ENCODE data around the gene MCC.
"Not testable (repeated sequence)": the region's sequence is repeated elsewhere in the genome, so short reads cannot be mapped to it uniquely, and the experiment has no call there.

Gene MCC

DNA sequence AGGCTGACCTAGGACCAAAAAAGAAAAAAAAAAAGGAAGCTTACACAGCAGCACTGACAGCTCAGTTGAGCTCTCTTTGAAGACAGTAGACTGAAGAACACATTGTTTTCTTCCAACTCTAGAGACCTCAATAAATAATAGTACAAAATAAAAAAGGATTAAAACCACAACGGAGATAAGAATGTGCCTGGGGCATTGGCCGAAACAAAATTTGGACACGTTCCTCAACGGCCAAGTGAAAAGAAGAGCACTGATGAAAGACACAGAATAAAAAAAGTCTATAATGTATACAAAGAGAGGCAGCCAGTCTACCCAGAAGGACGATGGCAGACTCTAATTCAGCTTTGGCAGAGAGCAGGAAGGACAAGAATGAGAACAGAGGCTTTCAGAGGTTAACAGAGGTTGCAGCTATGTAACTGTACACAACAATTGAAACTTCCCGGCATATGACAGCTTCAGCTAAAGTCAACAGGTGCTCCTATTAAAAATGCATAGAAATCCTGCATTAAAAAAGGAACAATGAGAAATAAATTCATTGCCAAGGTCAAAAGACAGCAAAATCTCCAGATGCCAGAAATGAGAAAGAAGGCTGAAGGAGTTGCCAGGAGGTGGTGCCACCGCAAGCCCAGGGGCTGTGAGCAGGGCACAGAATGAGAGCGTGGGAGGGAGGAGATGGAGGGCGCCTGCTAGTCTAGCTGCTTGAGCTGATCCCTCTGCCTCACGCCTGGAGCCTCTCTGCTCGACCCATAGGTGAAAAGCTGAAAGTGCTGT, 397.7 kb downstream of the MCC start:
- DNase-seq (ENCODE audit: low read depth in 3 of 3, low spot score in 1 of 3) = no peak

DNA sequence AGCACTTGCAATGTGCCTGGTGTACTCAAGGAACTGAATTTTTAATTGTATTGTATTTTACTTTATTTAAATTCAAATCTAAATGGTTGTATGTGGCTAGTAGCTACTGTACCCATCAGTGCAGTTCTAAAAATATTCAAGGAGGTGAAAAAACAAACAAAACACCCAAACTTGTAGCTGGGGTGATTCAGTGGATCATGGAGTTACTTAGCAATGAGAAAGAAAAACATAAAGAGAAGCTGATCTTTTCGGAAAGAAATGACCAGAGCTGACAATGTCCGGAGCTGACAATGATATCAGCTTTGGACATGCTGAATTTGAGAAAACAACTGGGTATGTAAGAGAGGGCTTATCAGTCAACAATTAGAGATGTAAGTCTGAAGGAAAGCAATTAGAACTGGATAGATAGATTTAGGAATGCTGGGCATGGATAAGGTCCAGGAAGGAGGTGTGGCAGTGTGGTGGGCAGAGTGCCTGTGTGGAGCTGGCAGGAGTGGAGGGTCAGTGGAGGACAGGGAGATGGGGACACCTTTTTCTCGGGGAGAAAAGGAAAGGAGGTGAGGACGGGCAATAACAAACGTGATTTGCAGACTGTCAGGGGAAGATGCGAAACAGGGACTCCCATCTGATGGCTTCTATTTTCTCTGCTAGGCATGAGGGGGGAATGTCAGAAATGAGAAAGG, 398.5 kb downstream of the MCC start:
- DNase-seq (ENCODE audit: low read depth in 3 of 3, low spot score in 1 of 3) = no peak

- DNase-seq (ENCODE audit: low read depth in 3 of 3, low spot score in 1 of 3) = no peak
These were observed 400.2 kb downstream of the MCC start for GRCh38 chr5:113087976-113088514.

GRCh38 chr5:113085880-113086409, 402.3 kb downstream of the MCC start:
- DNase-seq (ENCODE audit: low read depth in 3 of 3, low spot score in 1 of 3) = no peak

DNA sequence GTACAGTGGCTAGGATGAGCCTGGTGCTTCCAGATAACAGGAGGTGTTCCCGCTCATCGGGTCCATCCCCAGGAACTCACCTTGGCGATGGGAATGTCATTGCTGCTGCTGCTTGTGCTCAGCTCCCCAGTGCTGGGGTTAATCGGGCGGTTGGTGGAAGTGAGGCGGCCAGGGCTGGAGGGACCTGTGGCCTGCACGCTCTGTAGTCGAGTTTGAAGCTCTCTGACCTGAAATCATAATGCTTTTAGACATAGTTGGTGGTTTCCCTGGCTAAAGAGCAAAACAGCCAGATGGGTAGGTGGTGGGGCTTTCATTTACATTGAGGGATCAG, 403.2 kb downstream of the MCC start:
- DNase-seq (ENCODE audit: low read depth in 3 of 3, low spot score in 1 of 3) = no peak

GRCh38 chr5:113084402-113085083, 403.7 kb downstream of the MCC start:
- DNase-seq (ENCODE audit: low read depth in 3 of 3, low spot score in 1 of 3) = no peak

DNA sequence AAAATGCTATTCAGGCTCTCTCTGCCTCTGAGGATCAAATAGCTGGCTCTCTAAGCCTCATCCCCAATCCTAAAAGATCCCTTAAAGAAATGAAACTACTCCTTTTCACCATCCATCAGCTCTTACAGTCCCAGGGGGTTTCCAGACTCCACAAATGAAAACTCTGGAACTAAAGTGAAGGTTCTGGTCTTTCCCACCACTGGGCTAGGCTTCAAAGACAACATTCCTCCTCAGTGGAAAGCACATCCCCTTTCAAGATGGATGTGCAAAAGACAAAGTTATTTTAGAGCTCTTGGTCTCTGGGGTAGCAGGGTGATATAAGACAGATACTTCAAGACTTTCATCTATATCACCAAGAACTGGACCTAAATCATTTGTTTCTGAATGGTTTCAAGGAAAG, 404.8 kb downstream of the MCC start:
- no peak for DNase-seq (ENCODE audit: low read depth in 3 of 3, low spot score in 1 of 3)

- DNase-seq (ENCODE audit: low read depth in 3 of 3, low spot score in 1 of 3) = no peak
These were observed 405.7 kb downstream of the MCC start for GRCh38 chr5:113082547-113082905.

DNA sequence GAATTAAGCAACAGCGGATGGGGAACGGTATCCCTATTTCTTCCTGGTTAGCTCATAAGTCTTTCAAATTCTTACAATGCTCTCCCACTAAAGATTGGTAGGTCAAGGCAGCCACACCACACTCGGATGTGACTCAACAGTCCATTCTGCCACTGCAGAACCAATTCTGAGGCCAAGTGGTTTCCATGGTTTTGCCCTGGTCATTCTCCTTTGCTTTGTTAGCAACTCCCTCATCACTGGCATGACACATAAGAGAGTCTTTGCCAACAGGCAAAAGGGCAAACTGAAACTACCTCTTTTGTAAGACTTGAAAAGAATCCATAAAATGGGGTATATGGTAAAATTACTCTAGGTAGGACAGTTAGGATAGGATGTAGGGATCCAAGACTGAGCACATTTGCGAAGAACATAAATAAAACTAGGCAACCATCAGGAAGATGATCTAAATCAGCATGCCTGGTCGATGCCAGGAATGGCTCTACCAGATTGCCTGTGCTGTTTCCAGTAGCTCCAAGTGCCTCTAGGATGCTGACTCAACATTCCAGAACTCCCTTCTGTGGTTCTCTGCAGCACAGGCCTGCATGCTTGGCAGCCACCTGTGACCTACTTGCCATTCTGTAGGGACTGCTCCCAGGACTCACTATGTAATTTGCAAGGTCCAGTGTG, 406.2 kb downstream of the MCC start:
- no peak for DNase-seq (ENCODE audit: low read depth in 3 of 3, low spot score in 1 of 3)

GRCh38 chr5:113081091-113081839, 407.0 kb downstream of the MCC start:
- no peak for DNase-seq (ENCODE audit: low read depth in 3 of 3, low spot score in 1 of 3)

GRCh38 chr5:113076649-113077048, 411.6 kb downstream of the MCC start:
- not testable (repeated sequence) for DNase-seq (ENCODE audit: low read depth in 3 of 3, low spot score in 1 of 3)

- DNase-seq (ENCODE audit: low read depth in 3 of 3, low spot score in 1 of 3) = no peak
These were observed 413.2 kb downstream of the MCC start for GRCh38 chr5:113075019-113075418.

GRCh38 chr5:113073629-113074034, 414.6 kb downstream of the MCC start:
- peak in 1 of 3 donors; percentile 11 for DNase-seq (ENCODE audit: low read depth in 3 of 3, low spot score in 1 of 3)

- no peak for DNase-seq (ENCODE audit: low read depth in 3 of 3, low spot score in 1 of 3)
These were observed 416.9 kb downstream of the MCC start for GRCh38 chr5:113071401-113071800.

GRCh38 chr5:113070901-113071300, 417.4 kb downstream of the MCC start:
- no peak for DNase-seq (ENCODE audit: low read depth in 3 of 3, low spot score in 1 of 3)

GRCh38 chr5:113068559-113068958, 419.7 kb downstream of the MCC start:
- no peak for DNase-seq (ENCODE audit: low read depth in 3 of 3, low spot score in 1 of 3)

GRCh38 chr5:113067635-113068344, 420.5 kb downstream of the MCC start:
- no peak for DNase-seq (ENCODE audit: low read depth in 3 of 3, low spot score in 1 of 3)

GRCh38 chr5:113065626-113066025, 422.6 kb downstream of the MCC start:
- no peak for DNase-seq (ENCODE audit: low read depth in 3 of 3, low spot score in 1 of 3)

DNA sequence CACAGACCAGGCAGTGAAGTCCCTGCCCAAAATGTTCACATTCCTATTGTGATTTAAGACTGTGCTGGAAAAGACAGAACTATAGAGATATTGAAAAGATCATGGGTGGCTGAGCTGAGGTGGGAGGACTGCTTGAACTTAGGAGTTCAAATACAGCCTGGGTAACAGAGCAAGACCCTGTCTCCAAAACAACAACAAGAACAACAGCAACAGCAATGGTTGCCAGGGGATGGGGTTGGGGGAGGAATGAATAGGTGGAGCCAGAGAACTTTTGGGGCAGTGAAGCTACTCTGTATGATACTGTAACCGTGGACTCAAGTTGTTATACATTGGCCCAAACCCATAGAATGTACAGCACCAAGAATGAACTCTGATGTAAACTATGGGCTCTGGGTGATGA, 423.4 kb downstream of the MCC start:
- no peak for DNase-seq (ENCODE audit: low read depth in 3 of 3, low spot score in 1 of 3)

DNA sequence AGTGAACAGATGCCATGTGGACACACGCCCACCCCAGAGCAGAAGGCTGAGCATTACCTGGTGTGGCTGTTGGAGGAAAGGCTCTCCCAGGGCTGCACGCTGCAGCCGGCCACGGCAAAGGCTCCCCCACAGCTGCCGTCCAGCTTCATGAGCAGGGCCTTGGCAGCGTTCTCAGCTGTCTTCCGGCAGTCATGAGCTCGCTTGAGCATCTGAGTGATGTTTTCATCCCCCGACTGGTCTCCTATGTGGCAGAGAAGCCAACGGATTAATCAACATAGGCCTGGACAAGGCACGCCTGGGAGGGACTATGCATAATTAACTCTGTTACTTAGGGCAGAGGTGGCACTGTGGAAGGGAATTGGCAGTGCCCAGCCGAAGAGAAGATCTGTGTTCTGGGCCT, 424.3 kb downstream of the MCC start:
- DNase-seq (ENCODE audit: low read depth in 3 of 3, low spot score in 1 of 3) = no peak

Measured in stimulated activated CD4-positive, alpha-beta T cell treated with anti-CD3 and anti-CD28 coated beads, TNF-alpha, amount 100 ng/mL, for 1 hour (primary cell).